GM04503 (cell line): Measurements from ENCODE around the gene GLT1D1.

Experiments used
- DNase-seq: peaks from one replicate; pipeline ENCODE4 v3.0.0-alpha.2; 2012; ENCODE audit warnings: low read depth

The GLT1D1 gene

GRCh38 chr12:129002427-129002826 is 149.1 kb downstream of the GLT1D1 start:
- no peak for DNase-seq

DNA sequence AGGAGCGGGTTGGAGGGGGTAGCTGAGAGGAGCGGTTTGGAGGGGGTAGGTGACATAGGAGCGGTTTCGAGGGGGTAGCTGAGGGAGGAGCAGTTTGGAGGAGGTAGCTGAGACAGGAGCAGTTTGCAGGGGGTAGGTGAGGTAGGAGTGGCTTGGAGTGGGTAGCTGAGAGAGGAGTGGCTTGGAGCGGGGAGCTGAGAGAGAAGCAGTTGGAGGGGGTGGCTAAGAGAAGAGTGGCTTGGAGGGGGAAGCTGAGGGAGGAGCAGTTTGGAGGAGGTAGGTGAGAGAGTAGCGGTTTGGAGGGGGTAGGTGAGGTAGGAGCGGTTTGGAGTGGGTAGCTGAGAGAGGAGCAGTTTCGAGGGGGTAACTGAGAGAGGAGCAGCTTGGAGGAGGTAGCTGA is 152.1 kb downstream of the GLT1D1 start:
- DNase-seq: no peak

DNA sequence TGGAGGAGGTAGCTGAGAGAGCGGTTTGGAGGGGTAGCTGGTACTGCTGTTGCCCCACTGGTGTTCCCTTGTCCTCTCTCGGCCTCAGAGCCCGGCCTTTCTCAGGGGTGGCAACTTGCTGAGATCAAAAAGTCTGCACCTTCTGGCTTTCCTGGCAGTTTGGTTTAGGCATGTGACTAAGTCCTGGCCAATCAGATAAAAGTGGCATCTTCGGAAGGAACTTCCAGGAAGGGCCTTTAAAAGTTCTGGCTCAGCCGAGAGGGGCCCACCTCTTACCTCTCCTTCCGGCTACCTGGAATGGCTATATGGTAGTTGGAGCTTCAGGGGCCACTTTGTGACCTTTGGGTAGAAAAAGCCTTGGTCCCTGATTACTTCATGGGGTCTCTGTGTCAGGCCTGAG is 152.6 kb downstream of the GLT1D1 start:
- DNase-seq: no peak

- no peak for DNase-seq
Measured at GRCh38 chr12:129009833-129010622, 156.8 kb downstream of the GLT1D1 start.

DNA sequence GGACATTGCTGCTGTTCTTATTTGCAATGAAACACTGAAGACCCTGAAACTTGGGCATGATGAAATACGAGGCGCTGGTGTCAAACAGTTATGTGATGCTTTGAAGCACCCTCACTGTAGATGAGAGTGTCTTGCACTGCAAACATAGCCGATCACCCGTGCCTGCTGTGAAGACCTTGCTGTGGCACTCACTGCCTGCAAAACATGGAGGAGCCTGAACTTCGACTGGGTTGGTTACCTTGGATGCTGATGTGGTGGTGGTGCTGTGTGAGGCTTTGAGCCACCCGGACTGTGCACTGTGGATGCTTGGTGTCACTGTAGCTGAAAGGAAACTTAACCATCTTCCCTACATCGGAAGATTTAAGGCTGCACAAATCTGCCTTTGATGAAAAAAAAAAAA is 162.9 kb downstream of the GLT1D1 start:
- DNase-seq: no peak

DNA sequence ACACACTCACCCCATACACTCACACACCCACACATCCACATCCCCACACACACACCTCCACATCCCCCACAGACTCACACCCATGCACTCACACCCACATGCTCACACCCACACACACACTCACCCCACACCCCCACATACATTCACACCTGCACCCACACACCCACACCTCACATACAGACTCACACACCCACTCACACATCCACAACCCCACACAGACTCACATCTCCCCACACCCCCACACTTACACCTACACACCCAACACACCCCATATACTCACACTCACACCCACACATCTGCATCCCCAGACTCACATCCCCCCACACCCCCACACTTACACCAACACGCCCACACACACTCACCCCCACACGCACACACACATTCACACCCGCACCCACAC is 171.8 kb downstream of the GLT1D1 start:
- no peak for DNase-seq

DNA sequence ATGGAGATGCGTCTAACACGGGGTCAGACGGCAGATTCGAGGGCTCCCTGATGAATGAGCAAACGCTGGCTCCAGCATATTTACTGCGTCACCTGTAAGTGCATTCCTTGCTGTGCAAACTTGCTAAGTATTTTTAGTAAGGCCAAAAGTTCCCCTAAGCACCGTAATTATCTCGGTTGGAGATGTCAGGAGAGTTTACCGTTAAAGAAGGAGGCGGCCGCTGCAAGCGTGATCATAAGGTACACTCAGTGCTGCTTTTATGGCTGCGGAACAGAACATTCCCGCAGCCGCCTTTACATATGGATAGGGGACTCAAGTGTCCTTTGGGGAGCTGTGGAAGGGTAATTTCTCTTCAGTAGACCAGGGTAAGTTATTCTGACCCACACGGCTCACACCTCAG is 175.6 kb downstream of the GLT1D1 start:
- no peak for DNase-seq
